H9 (cell line): ENCODE results near the gene GALNT12. TPM values are rescaled to one million over a fixed set of nuclear protein-coding genes. Genes with fewer than 3 reads are reported as not detected.

Source experiments
- DNase-seq: peaks from one replicate; pipeline ENCODE4 v3.0.0-alpha.2; 2017
- H2AFZ ChIP-seq: one replicate; pipeline ENCODE4 v1.6.1; 2013; ENCODE audit warnings: mild to moderate bottlenecking, low read length, control low read depth, moderate library complexity
- H2AK5ac ChIP-seq: 2 replicates; pipeline ENCODE4 v1.6.1; 2013; ENCODE audit warnings: low read length, control low read depth, mixed read lengths; ENCODE audit not compliant: insufficient read length
- H2BK120ac ChIP-seq: one replicate; pipeline ENCODE4 v1.6.1; 2013; ENCODE audit warnings: low read depth, mild to moderate bottlenecking, low read length, control low read depth, inconsistent platforms; ENCODE audit not compliant: poor library complexity, severe bottlenecking
- H2BK12ac ChIP-seq: 2 replicates; pipeline ENCODE4 v1.6.1; 2013; ENCODE audit warnings: low read length, control low read depth, mixed read lengths, low read depth; ENCODE audit not compliant: insufficient read length
- H2BK15ac ChIP-seq: 2 replicates; pipeline ENCODE4 v1.6.1; 2013; ENCODE audit warnings: low read depth, low read length, control low read depth
- H2BK20ac ChIP-seq: one replicate; pipeline ENCODE4 v1.6.1; 2013; ENCODE audit warnings: low read depth, mild to moderate bottlenecking, low read length, control low read depth, inconsistent platforms; ENCODE audit not compliant: poor library complexity, severe bottlenecking
- H2BK5ac ChIP-seq: 2 replicates; pipeline ENCODE4 v1.6.1; 2013; ENCODE audit warnings: low read length, control low read depth, mixed read lengths; ENCODE audit not compliant: insufficient read length
- H3K14ac ChIP-seq: 2 replicates; pipeline ENCODE4 v1.6.1; 2013; ENCODE audit warnings: low read length, control low read depth; ENCODE audit not compliant: insufficient read depth
- H3K18ac ChIP-seq: 2 replicates; pipeline ENCODE4 v1.6.1; 2013; ENCODE audit warnings: low read depth, mild to moderate bottlenecking, mixed read lengths, low read length, control low read depth; ENCODE audit not compliant: insufficient read length
- H3K23ac ChIP-seq: 2 replicates; pipeline ENCODE4 v1.6.1; 2013; ENCODE audit warnings: low read length, control low read depth, mixed read lengths, low read depth; ENCODE audit not compliant: insufficient read length
- H3K23me2 ChIP-seq: 2 replicates; pipeline ENCODE4 v1.6.1; 2013; ENCODE audit warnings: low read depth, mild to moderate bottlenecking, mixed read lengths, low read length, control low read depth; ENCODE audit not compliant: insufficient read length, poor library complexity, severe bottlenecking
- H3K27ac ChIP-seq: 2 replicates; pipeline ENCODE4 v1.5.1; 2013; ENCODE audit warnings: low read length, control low read depth, mixed read lengths, low read depth; ENCODE audit not compliant: insufficient read length
- H3K27me3 ChIP-seq: 2 replicates; pipeline ENCODE4 v1.6.1; 2013; ENCODE audit warnings: low read length, control low read depth, inconsistent platforms; ENCODE audit not compliant: insufficient read depth
- H3K4ac ChIP-seq: 2 replicates; pipeline ENCODE4 v1.6.1; 2013; ENCODE audit warnings: low read depth, mild to moderate bottlenecking, control low read depth, inconsistent platforms, low read length, moderate library complexity
- H3K4me1 ChIP-seq: 2 replicates; pipeline ENCODE4 v1.6.1; 2013; ENCODE audit warnings: low read length, control low read depth, inconsistent platforms; ENCODE audit not compliant: insufficient read depth
- H3K4me2 ChIP-seq: 2 replicates; pipeline ENCODE4 v1.6.1; 2013; ENCODE audit warnings: low read length, control low read depth, mixed read lengths; ENCODE audit not compliant: insufficient read length, insufficient read depth
- H3K56ac ChIP-seq: 2 replicates; pipeline ENCODE4 v1.6.1; 2013; ENCODE audit warnings: low read depth, mild to moderate bottlenecking, mixed read lengths, low read length, control low read depth; ENCODE audit not compliant: insufficient read length
- H3K79me1 ChIP-seq: 2 replicates; pipeline ENCODE4 v1.6.1; 2013; ENCODE audit warnings: low read depth, mild to moderate bottlenecking, moderate library complexity, low read length, control low read depth, inconsistent platforms; ENCODE audit not compliant: insufficient read depth, poor library complexity, severe bottlenecking
- H3K79me2 ChIP-seq: 2 replicates; pipeline ENCODE4 v1.6.1; 2013; ENCODE audit warnings: low read length, control low read depth, inconsistent platforms; ENCODE audit not compliant: insufficient read depth
- H3K9ac ChIP-seq: 2 replicates; pipeline ENCODE4 v1.6.1; 2013; ENCODE audit warnings: low read length, control low read depth, mixed read lengths; ENCODE audit not compliant: insufficient read length; ENCODE audit errors: extremely low read depth
- H3K9me3 ChIP-seq: one replicate; pipeline ENCODE4 v1.6.1; 2013; ENCODE audit warnings: low read depth, low read length, inconsistent platforms; ENCODE audit not compliant: control insufficient read depth
- H3T11ph ChIP-seq: one replicate; pipeline ENCODE4 v1.6.1; 2013; ENCODE audit warnings: mild to moderate bottlenecking, low read length, control low read depth, inconsistent platforms
- H4K20me1 ChIP-seq: one replicate; pipeline ENCODE4 v1.6.1; 2013; ENCODE audit not compliant: control insufficient read depth, insufficient read length, insufficient read depth
- H4K5ac ChIP-seq: 2 replicates; pipeline ENCODE4 v1.6.1; 2013; ENCODE audit warnings: low read depth, mild to moderate bottlenecking, mixed read lengths, low read length, control low read depth; ENCODE audit not compliant: insufficient read length
- H4K8ac ChIP-seq: replicated peaks from 2 replicates; pipeline ENCODE4 v1.6.1; 2013; ENCODE audit warnings: low read length, control low read depth, mixed read lengths, low read depth; ENCODE audit not compliant: insufficient read length
- H4K91ac ChIP-seq: 2 replicates; pipeline ENCODE4 v1.6.1; 2013; ENCODE audit warnings: low read depth, mild to moderate bottlenecking, moderate library complexity, mixed read lengths, low read length, control low read depth; ENCODE audit not compliant: insufficient read length
- H3K27ac Mint-ChIP-seq, 3 experiments: 2 replicates in 2 of 3; 3 replicates in 1 of 3; pipeline ENCODE4 v1.8.0; 2020 to 2021; ENCODE audit warnings: mixed read lengths in 3 of 3, mild to moderate bottlenecking in 1 of 3, moderate library complexity in 1 of 3
- H3K27me3 Mint-ChIP-seq: 2 replicates; pipeline ENCODE4 v1.8.0; 2021; ENCODE audit warnings: low read depth, mild to moderate bottlenecking, moderate library complexity, mixed read lengths
- H3K36me3 Mint-ChIP-seq, 3 experiments: 2 replicates in 2 of 3; 3 replicates in 1 of 3; pipeline ENCODE4 v1.8.0; 2020 to 2021; ENCODE audit warnings: low read depth in 3 of 3, mixed read lengths in 3 of 3; ENCODE audit not compliant: insufficient read depth in 1 of 3
- H3K4me1 Mint-ChIP-seq, 2 experiments: 2 replicates each; pipeline ENCODE4 v1.8.0; 2020; ENCODE audit warnings: mixed read lengths in 2 of 2
- H3K4me3 Mint-ChIP-seq, 2 experiments: 2 replicates in 1 of 2; 3 replicates in 1 of 2; pipeline ENCODE4 v1.8.0; 2020 to 2021; ENCODE audit warnings: mild to moderate bottlenecking in 2 of 2, mixed read lengths in 2 of 2, moderate library complexity in 1 of 2
- H3K9me3 Mint-ChIP-seq, 2 experiments: 2 replicates in 1 of 2; 3 replicates in 1 of 2; pipeline ENCODE4 v1.8.0; 2020; ENCODE audit warnings: mild to moderate bottlenecking in 2 of 2, mixed read lengths in 2 of 2, moderate library complexity in 1 of 2
- WGBS: extraction: QIAGEN DNeasy Blood & Tissue Kit; methylation state at CpG from one replicate; pipeline ENCODE4 v1.1.7; 2013; ENCODE audit warnings: missing lambda C conversion rate, low lambda C conversion rate, mixed read lengths; ENCODE audit not compliant: insufficient read length; ENCODE audit errors: extremely low coverage; 5-methylcytosine and 5-hydroxymethylcytosine counted together
- total RNA-seq: library from RNA; stranded (reverse); gene quantifications from 2 replicates; pipeline ENCODE4 v1.2.1, GENCODE V29; 2021
- TF ChIP-seq, protein P1 (sequence below): fragments of 200-600 bp; sonication (generic); conservative IDR thresholded peaks from 3 replicates; pipeline ENCODE4 v1.8.0; 2021; ENCODE audit warnings: antibody characterized with exemption, mild to moderate bottlenecking

GALNT12 gene
- total RNA-seq, 1 experiment from 2014 or later: 18.0 TPM

DNA sequence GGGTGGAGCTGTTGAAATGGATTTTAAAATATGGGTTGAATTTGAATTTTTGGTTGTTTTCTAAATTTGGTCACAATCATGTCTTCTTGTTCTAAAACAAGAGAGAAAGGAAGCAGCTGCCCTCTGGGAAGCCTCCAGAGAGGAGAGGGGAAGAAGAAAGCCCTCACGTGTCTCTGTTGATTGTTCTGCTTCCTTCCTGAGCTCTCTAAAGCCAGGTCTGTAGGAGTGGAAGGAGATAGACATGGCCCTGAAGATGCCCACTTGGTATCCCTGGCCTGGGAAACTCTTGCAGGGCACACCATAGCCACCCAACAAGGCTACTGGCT lies 59.6 kb downstream of the GALNT12 start:
- no peak for DNase-seq
- peaks cover 22% of the 10 kb centered on the region for H3K27me3 Mint-ChIP-seq
- Histone ChIP-seq H3K4ac (no peak overlapping the region), H4K91ac (no peak overlapping the region), H2AFZ (no peak overlapping the region), H3K14ac (no peak overlapping the region), H4K8ac (no peak overlapping the region), H3K4me1 (no peaks in the 10 kb centered on the region), H3K79me2 (no peaks in the 10 kb centered on the region), H3K23me2 (no peaks in the 10 kb centered on the region), H2BK15ac (no peak overlapping the region), H3K9ac (no peak overlapping the region), H3K18ac (no peak overlapping the region), H2BK20ac (no peak overlapping the region), H3K79me1 (no peaks in the 10 kb centered on the region), H3T11ph (no peak overlapping the region), H4K5ac (no peak overlapping the region), H4K20me1 (no peaks in the 10 kb centered on the region), H3K27ac (no peak overlapping the region), H3K9me3 (no peaks in the 10 kb centered on the region), H3K23ac (no peak overlapping the region), H3K4me2 (no peak overlapping the region), H2BK12ac (no peak overlapping the region), H2AK5ac (no peak overlapping the region), H2BK5ac (no peak overlapping the region), H2BK120ac (no peak overlapping the region), H3K27me3 (no peaks in the 10 kb centered on the region), H3K56ac (no peak overlapping the region)
- no peak overlapping the region for H3K4me3 Mint-ChIP-seq
- H3K9me3 Mint-ChIP-seq: peaks cover 0 to 5% of the 10 kb centered on the region in 2 experiments; a peak in 4 of 5 replicates
- no peak overlapping the region for H3K27ac Mint-ChIP-seq
- TF ChIP-seq, protein P1, sequence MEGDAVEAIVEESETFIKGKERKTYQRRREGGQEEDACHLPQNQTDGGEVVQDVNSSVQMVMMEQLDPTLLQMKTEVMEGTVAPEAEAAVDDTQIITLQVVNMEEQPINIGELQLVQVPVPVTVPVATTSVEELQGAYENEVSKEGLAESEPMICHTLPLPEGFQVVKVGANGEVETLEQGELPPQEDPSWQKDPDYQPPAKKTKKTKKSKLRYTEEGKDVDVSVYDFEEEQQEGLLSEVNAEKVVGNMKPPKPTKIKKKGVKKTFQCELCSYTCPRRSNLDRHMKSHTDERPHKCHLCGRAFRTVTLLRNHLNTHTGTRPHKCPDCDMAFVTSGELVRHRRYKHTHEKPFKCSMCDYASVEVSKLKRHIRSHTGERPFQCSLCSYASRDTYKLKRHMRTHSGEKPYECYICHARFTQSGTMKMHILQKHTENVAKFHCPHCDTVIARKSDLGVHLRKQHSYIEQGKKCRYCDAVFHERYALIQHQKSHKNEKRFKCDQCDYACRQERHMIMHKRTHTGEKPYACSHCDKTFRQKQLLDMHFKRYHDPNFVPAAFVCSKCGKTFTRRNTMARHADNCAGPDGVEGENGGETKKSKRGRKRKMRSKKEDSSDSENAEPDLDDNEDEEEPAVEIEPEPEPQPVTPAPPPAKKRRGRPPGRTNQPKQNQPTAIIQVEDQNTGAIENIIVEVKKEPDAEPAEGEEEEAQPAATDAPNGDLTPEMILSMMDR: no peak
- H3K36me3 Mint-ChIP-seq: no peaks in the 10 kb centered on the region
- WGBS: no CpG with 5 or more reads among the region's 1 CpG
- no peaks in the 10 kb centered on the region for H3K4me1 Mint-ChIP-seq
